OCI-M2 (cell line): ENCODE data around the gene GLIPR2.
A peak's percentile ranks its signal among the peaks of the same experiment; 100 is the strongest.
"Not testable (repeated sequence)": the region's sequence is repeated elsewhere in the genome, so short reads cannot be mapped to it uniquely, and the experiment has no call there.

ENCODE experiments used
- DNase-seq: peaks from one replicate; lab custom pipeline; 2025; ENCODE audit not compliant: unreplicated experiment; lab: John Stamatoyannopoulos, UW

The GLIPR2 gene, protein sequence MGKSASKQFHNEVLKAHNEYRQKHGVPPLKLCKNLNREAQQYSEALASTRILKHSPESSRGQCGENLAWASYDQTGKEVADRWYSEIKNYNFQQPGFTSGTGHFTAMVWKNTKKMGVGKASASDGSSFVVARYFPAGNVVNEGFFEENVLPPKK

GRCh38 chr9:36136272-36136893, at the start of gene GLIPR2:
TSS of gene GLIPR2 (plus strand) at chr9:36136733. CDS start at chr9:36136779, 46 bp downstream.
- DNase-seq = no peak

- DNase-seq = not testable (repeated sequence)
Measured at GRCh38 chr9:36087054-36087453, 49.5 kb upstream of the GLIPR2 start.

- DNase-seq = no peak
Measured at GRCh38 chr9:36088020-36088419, 48.5 kb upstream of the GLIPR2 start.

DNA sequence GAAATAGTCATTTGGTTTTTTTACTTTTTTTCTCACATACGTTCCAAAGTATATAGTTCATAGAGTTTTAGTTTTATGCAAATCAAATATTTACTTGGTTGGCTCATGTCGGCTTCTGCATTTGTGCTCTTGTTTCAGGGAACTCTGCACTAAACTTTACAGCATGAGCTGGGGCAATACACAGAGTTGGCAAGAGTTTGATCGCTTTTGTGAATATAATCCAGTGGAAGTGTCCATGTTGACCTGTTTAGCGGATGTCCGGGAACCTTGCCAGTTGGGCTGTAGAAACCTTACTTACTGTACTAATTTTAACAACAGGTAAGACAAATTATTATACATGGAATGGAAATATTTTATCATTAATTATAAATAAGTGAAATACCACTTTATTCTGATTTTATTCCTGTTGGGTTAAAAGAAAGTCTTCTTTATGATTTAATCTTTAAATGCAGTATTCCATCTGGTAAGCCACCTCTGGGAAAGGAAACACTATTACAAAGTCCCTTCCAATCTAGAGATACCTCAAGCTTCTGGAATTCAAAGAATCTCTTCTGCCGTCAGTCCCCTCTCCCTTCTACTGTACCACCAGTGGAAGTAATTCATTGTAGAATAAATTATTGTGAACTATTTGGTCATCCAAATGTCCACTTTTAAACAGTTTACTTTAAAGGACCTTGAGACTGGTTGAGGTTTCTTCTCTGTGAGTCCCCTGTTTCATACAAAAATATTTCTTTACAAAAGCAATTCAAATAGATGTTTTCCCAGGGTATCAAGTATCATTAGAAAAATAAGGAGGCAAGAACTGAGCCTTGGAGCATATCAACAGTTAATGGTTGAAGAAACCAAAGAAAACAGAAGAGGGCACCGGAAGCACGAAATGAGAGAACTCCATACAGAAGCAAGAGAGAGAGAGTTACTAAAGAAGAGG, 45.2 kb upstream of the GLIPR2 start:
- DNase-seq = no peak

- DNase-seq = no peak
Measured at GRCh38 chr9:36092014-36092413, 44.5 kb upstream of the GLIPR2 start.

DNA sequence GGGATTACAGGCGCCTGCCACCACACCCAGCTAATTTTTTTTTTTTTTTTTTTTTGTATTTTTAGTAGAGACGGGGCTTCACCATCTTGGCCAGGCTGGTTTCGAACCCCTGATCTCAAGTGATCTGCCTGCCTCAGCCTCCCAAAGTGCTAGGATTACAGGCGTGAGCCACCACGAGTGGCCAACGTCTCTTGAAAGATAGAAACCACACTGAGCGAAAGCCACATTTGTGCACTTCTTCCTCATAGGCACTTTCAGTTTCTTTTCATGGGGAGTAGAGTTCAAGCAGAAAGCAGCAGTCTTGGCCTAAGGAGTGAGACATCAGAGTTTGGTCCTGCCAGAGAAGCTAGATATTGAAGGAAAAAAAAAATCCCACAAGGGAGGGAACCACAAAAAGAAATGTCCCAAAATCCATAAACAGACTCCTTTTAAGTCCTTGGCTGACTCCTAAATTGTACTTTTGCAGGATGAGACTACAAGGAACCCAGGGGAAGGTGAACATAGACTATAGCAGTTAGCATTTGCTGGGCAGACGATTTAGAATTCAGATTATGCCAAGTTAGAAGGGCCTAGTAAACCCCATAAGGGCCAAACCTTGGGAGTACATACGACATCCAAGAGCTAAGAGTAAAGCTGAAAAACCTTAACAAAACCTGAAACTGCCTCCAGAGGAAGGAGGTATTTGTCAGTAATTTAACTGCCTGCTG, 43.9 kb upstream of the GLIPR2 start:
- DNase-seq = no peak

- DNase-seq = no peak
Measured at GRCh38 chr9:36093384-36093783, 43.1 kb upstream of the GLIPR2 start.

DNA sequence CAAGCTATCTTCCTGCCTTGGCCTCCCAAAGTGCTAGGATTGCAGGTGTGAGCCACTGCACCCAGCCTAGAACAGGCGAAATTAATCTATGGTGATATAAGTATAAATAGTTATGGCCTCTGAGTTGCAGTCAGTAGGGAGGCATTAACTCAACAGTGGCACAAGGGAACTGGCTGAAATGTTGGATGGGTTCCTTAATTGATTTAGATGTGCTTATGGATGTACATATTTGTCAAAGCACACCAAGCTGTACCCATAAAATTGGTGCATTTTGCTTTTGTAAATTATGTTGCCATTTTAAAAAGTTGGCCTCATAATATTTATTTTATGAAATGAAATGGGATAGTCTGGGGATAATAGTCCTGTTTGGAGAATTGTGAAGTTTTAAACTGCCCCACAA, 36.8 kb upstream of the GLIPR2 start:
- no peak for DNase-seq

GRCh38 chr9:36100532-36100931, 36.0 kb upstream of the GLIPR2 start:
- DNase-seq = no peak

GRCh38 chr9:36101916-36102741, 34.4 kb upstream of the GLIPR2 start:
- DNase-seq = no peak

DNA sequence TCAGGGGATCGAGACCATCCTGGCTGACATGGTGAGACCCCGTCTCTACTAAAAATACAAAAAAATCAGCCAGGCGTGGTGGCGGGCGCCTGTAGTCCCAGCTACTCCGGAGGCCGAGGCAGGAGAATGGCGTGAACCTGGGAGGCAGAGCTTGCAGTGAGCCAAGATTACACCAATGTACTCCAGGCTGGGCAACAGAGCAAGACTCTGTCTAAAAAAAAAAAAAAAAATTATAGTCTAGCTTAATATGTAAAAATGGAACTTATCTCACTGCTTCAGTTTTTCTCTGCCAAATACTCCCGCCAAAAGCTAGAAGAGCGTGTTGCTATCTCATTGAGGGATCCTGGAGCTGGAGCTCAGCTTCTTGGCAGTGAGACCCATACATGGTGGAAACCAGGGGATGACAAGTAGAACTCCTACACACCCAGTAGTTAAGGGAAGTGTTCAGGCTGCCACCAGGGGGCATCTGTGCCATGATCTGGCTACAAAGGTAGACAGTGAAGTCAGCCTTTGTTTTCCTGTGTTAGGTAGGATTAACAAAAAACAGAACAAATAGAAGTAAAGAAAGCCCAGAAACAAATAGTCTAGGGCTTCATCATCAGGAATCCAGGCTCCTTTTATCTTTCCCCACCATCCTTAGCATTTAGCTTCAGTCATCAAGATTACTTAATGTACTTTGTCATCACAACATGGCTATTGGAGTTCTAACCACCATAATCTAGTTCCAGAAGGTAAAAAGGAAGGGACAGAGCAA, 33.6 kb upstream of the GLIPR2 start:
- peak; percentile 11 for DNase-seq

- no peak for DNase-seq
Measured at GRCh38 chr9:36109071-36109470, 27.5 kb upstream of the GLIPR2 start.

GRCh38 chr9:36110434-36110833, 26.1 kb upstream of the GLIPR2 start:
- no peak for DNase-seq

GRCh38 chr9:36112516-36112915, 24.0 kb upstream of the GLIPR2 start:
- no peak for DNase-seq

DNA sequence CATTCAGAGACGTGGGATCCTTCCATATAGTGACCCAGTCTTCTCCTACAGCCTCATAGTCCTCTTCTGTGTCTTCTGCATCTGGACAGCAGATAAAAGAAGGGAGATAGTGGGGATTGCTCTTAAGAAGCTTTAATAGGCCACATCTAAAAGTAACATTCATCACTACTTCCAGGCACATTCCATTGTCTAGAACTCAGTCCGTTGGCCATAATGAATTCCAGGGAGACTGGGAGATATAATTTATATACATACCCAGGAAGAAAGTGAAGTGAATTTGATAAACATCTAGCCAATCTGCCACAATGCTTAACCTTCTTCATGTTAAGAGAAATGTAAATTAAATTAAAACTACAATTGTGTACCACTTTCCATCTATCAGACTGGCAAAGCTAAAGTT, 22.5 kb upstream of the GLIPR2 start:
- DNase-seq = no peak

GRCh38 chr9:36116593-36116992, 19.9 kb upstream of the GLIPR2 start:
- no peak for DNase-seq

- DNase-seq = no peak
Measured at GRCh38 chr9:36118201-36118600, 18.3 kb upstream of the GLIPR2 start.

- no peak for DNase-seq
Measured at GRCh38 chr9:36118706-36119105, 17.8 kb upstream of the GLIPR2 start.

DNA sequence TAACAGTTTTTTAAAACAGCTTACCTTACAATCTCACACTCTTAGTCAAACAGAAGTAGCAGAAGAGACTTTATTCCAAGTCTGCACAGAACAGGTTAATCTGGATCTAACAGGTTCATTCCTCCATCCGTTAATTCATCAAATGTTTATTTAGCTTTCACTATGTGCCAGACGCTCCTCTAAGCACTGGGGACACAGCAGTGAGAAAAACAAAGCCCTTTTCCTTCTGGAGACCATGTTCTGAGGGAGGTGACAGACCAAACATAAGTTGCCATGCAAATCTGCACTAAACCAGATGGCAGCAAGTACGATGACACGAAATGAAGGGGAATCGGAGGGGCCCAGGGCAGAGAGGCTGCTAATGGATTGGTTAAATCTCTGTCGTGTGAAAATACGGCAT, 17.1 kb upstream of the GLIPR2 start:
- DNase-seq = no peak

GRCh38 chr9:36120705-36121104, 15.8 kb upstream of the GLIPR2 start:
- no peak for DNase-seq
